Measurements from ENCODE around the gene ENAM. TPM values are rescaled to one million over a fixed set of nuclear protein-coding genes. Genes with fewer than 3 reads are reported as not detected.
A peak's percentile ranks its signal among the peaks of the same experiment; 100 is the strongest.

Gene ENAM
- total RNA-seq, 1 experiment from 2014 or later, result not detected

- DNase-seq (ENCODE audit: low read depth, low spot score) (peak; percentile 41), ATAC-seq (peak; percentile 44; the same call in 1 of the 2 replicates)
- Histone ChIP-seq H3K9me3 (ENCODE audit: control insufficient read depth in 1 of 2, insufficient read depth in 1 of 2, low read depth in 1 of 2, low read length in 2 of 2) (no peaks in the 10 kb centered on the region), H4K20me1 (ENCODE audit: insufficient read depth) (no peaks in the 10 kb centered on the region), H3K27me3 (ENCODE audit: insufficient read depth, low read length) (no peaks in the 10 kb centered on the region), H3K4me2 (ENCODE audit: low read length) (peak overlapping the region; percentile 66), H3K9me2 (ENCODE audit: insufficient read depth) (no peaks in the 10 kb centered on the region), H3K36me3 (ENCODE audit: control insufficient read depth in 1 of 2, insufficient read depth in 2 of 2, low read length in 2 of 2) (no peaks in the 10 kb centered on the region), H3K4me3 (replicated peaks in 1 of 2; ENCODE audit: low read depth in 1 of 2, low read length in 2 of 2) (peak overlapping the region; percentile 10 to 17), H3K79me2 (ENCODE audit: insufficient read depth, low read length) (no peaks in the 10 kb centered on the region), H3K9ac (ENCODE audit: low read length) (peak overlapping the region; percentile 24; the same call in 1 of the 2 replicates), H2AFZ (ENCODE audit: low read depth, low read length, poor library complexity, severe bottlenecking) (peak overlapping the region; percentile 91), H3K4me1 (ENCODE audit: control insufficient read depth in 1 of 2, insufficient read depth in 2 of 2, low read length in 2 of 2) (peaks cover 12 to 21% of the 10 kb centered on the region in 2 experiments), H3K27ac (ENCODE audit: low read depth, low read length) (peak overlapping the region; percentile 17; the same call in 1 of the 2 replicates)
- ChIA-PET CTCF (interaction anchor here (0.6 kb wide), 1 partner anchor 191 kb away, joined by 3 read pairs; no protein-coding TSS in a partner anchor), RAD21 (ENCODE audit: low non-redundant PET in 1 of 2, low total read pairs in 2 of 2, uncharacterized antibody in 2 of 2, unreplicated experiment in 2 of 2) (no interaction called here), POLR2A (no interaction called here)
- intact Hi-C loops (cut with micrococcal nuclease), result loop anchor here (2.0 kb wide), 1 partner anchor 57 kb away; the partner anchor contains the start of gene UTP3
- TF ChIP-seq POLR2AphosphoS5 (IDR thresholded peaks at IDR 0.05; ENCODE audit: low read depth, low read length) (no peak), CBX3 (IDR thresholded peaks at IDR 0.05; ENCODE audit: low read depth) (no peak), EGR1 (IDR thresholded peaks at IDR 0.05; ENCODE audit: low read depth) (no peak), TCF7L2 (IDR thresholded peaks at IDR 0.05; ENCODE audit: borderline replicate concordance, extremely low read depth, insufficient read depth, insufficient read length) (no peak), JUND (IDR thresholded peaks at IDR 0.05) (peak; percentile 84), FOSL1 (IDR thresholded peaks at IDR 0.05; ENCODE audit: low read depth) (peak; percentile 92), SP1 (IDR thresholded peaks at IDR 0.05; ENCODE audit: low read depth) (peak; percentile 56; the same call in 1 of the 2 replicates)
- no TSS peak for BruUV-seq (replicated peaks)
Observed at GRCh38 chr4:70632028-70632427, 3.5 kb downstream of the ENAM start.

DNA sequence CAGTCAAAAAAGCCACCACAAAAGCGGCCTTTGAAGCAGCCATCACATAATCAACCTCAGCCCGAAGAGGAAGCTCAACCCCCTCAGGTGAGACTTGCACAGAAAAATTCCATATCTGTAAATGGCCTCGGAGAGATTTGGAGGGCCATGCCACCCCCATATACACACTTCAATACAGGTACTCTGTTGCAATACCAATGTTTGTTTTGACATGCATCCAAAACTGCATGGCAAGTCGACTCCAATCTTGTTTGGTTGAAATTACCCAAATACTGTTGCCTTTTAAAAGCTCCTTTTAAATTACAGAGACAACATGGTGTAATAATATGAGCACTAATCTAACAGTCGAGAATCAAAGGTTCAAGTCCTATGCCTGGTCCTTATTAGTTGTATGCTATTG is 5.9 kb downstream of the ENAM start:
- ATAC-seq (no peak), DNase-seq (ENCODE audit: low read depth, low spot score) (no peak)
- POLR2A ChIA-PET, result no interaction called here
- Histone ChIP-seq H3K27ac (ENCODE audit: low read depth, low read length) (no peak overlapping the region), H3K9me2 (ENCODE audit: insufficient read depth) (no peaks in the 10 kb centered on the region), H4K20me1 (ENCODE audit: insufficient read depth) (no peaks in the 10 kb centered on the region), H3K4me2 (ENCODE audit: low read length) (no peak overlapping the region), H3K27me3 (ENCODE audit: insufficient read depth, low read length) (no peaks in the 10 kb centered on the region), H3K9me3 (ENCODE audit: control insufficient read depth in 1 of 2, insufficient read depth in 1 of 2, low read depth in 1 of 2, low read length in 2 of 2) (no peaks in the 10 kb centered on the region), H3K4me3 (replicated peaks in 1 of 2; ENCODE audit: low read depth in 1 of 2, low read length in 2 of 2) (no peak overlapping the region), H2AFZ (ENCODE audit: low read depth, low read length, poor library complexity, severe bottlenecking) (no peak overlapping the region), H3K4me1 (ENCODE audit: control insufficient read depth in 1 of 2, insufficient read depth in 2 of 2, low read length in 2 of 2) (peaks cover 12 to 21% of the 10 kb centered on the region in 2 experiments), H3K79me2 (ENCODE audit: insufficient read depth, low read length) (no peaks in the 10 kb centered on the region), H3K36me3 (ENCODE audit: control insufficient read depth in 1 of 2, insufficient read depth in 2 of 2, low read length in 2 of 2) (no peaks in the 10 kb centered on the region), H3K9ac (ENCODE audit: low read length) (no peak overlapping the region)
- RAD21 ChIA-PET (ENCODE audit: low non-redundant PET in 1 of 2, low total read pairs in 2 of 2, uncharacterized antibody in 2 of 2, unreplicated experiment in 2 of 2), result no interaction called here
- intact Hi-C loops (cut with micrococcal nuclease), result no loop called here
- no TSS peak for BruUV-seq (replicated peaks)
- CTCF ChIA-PET, result no interaction called here
- TF ChIP-seq, protein P1, sequence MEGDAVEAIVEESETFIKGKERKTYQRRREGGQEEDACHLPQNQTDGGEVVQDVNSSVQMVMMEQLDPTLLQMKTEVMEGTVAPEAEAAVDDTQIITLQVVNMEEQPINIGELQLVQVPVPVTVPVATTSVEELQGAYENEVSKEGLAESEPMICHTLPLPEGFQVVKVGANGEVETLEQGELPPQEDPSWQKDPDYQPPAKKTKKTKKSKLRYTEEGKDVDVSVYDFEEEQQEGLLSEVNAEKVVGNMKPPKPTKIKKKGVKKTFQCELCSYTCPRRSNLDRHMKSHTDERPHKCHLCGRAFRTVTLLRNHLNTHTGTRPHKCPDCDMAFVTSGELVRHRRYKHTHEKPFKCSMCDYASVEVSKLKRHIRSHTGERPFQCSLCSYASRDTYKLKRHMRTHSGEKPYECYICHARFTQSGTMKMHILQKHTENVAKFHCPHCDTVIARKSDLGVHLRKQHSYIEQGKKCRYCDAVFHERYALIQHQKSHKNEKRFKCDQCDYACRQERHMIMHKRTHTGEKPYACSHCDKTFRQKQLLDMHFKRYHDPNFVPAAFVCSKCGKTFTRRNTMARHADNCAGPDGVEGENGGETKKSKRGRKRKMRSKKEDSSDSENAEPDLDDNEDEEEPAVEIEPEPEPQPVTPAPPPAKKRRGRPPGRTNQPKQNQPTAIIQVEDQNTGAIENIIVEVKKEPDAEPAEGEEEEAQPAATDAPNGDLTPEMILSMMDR (IDR thresholded peaks at IDR 0.05 in 2 of 3, conservative IDR thresholded peaks at IDR 0.05 in 1 of 3; ENCODE audit: borderline replicate concordance in 1 of 3, insufficient read depth in 1 of 3, low read depth in 2 of 3, low read length in 2 of 3), result no peak
- TF ChIP-seq, protein P2, sequence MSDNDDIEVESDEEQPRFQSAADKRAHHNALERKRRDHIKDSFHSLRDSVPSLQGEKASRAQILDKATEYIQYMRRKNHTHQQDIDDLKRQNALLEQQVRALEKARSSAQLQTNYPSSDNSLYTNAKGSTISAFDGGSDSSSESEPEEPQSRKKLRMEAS (IDR thresholded peaks at IDR 0.05), result no peak
- no peak for TF ChIP-seq SIN3A (IDR thresholded peaks at IDR 0.05; ENCODE audit: low read depth)
- no peak for TF ChIP-seq EGR1 (IDR thresholded peaks at IDR 0.05; ENCODE audit: low read depth)
- no peak for TF ChIP-seq TCF7L2 (IDR thresholded peaks at IDR 0.05; ENCODE audit: borderline replicate concordance, extremely low read depth, insufficient read depth, insufficient read length)
- no peak for TF ChIP-seq SRF (IDR thresholded peaks at IDR 0.05; ENCODE audit: low read depth)
- TF ChIP-seq ZFX (IDR thresholded peaks at IDR 0.05), result no peak
- no peak for TF ChIP-seq REST (IDR thresholded peaks at IDR 0.05; ENCODE audit: low read depth)
- no peak for TF ChIP-seq YY1 (IDR thresholded peaks at IDR 0.05; ENCODE audit: extremely low read depth, insufficient replicate concordance, low read depth, low read length)
- no peak for TF ChIP-seq JUND (IDR thresholded peaks at IDR 0.05)
- TF ChIP-seq RAD21 (IDR thresholded peaks at IDR 0.05; ENCODE audit: low read depth), result no peak
- TF ChIP-seq SP1 (IDR thresholded peaks at IDR 0.05; ENCODE audit: low read depth), result no peak
- TF ChIP-seq EZH2 (IDR thresholded peaks at IDR 0.05), result no peak
